NK-92 (cell line): ENCODE measurements around the gene LPO.

ENCODE experiments used
- DNase-seq: peaks from one replicate; lab custom pipeline; 2025; ENCODE audit not compliant: unreplicated experiment; lab: John Stamatoyannopoulos, UW

LPO gene

GRCh38 chr17:58228679-58229078 is 9.7 kb upstream of the LPO start:
- DNase-seq: no peak

- no peak for DNase-seq
Measured at GRCh38 chr17:58229384-58229783, 9.0 kb upstream of the LPO start.

GRCh38 chr17:58229881-58230280 is 8.5 kb upstream of the LPO start:
- no peak for DNase-seq

- no peak for DNase-seq
Measured at GRCh38 chr17:58231641-58232040, 6.7 kb upstream of the LPO start.

- DNase-seq: no peak
Measured at GRCh38 chr17:58232707-58233156, 5.7 kb upstream of the LPO start.

- no peak for DNase-seq
Measured at GRCh38 chr17:58233543-58233942, 4.8 kb upstream of the LPO start.

GRCh38 chr17:58234512-58234911 is 3.9 kb upstream of the LPO start:
- DNase-seq: no peak

- DNase-seq: no peak
Measured at GRCh38 chr17:58235821-58236220, 2.6 kb upstream of the LPO start.

GRCh38 chr17:58236394-58236793 is 2.0 kb upstream of the LPO start:
- DNase-seq: no peak

GRCh38 chr17:58239987-58240386 is 1.6 kb downstream of the LPO start:
- DNase-seq: no peak

GRCh38 chr17:58242171-58242784 is 3.9 kb downstream of the LPO start:
- no peak for DNase-seq

- DNase-seq: no peak
Measured at GRCh38 chr17:58244963-58245362, 6.6 kb downstream of the LPO start.

- DNase-seq: no peak
Measured at GRCh38 chr17:58245428-58246103, 7.2 kb downstream of the LPO start.

GRCh38 chr17:58246104-58246740 is 7.8 kb downstream of the LPO start:
- DNase-seq: no peak

GRCh38 chr17:58246781-58247180 is 8.4 kb downstream of the LPO start:
- DNase-seq: no peak

GRCh38 chr17:58247511-58248363 is 9.4 kb downstream of the LPO start:
- no peak for DNase-seq

GRCh38 chr17:58248955-58249269 is 10.5 kb downstream of the LPO start:
- DNase-seq: no peak

GRCh38 chr17:58249270-58250133 is 11.1 kb downstream of the LPO start:
- DNase-seq: no peak

- DNase-seq: no peak
Measured at GRCh38 chr17:58250344-58251011, 12.1 kb downstream of the LPO start.

- DNase-seq: no peak
Measured at GRCh38 chr17:58252141-58252540, 13.8 kb downstream of the LPO start.
